Sigmoid colon (tissue), 7 donors: Measurements from ENCODE around the gene SLC22A13. TPM values are rescaled to one million over a fixed set of nuclear protein-coding genes. Genes with fewer than 3 reads are reported as not detected.
"Not testable (repeated sequence)": the region's sequence is repeated elsewhere in the genome, so short reads cannot be mapped to it uniquely, and the experiment has no call there.

ENCODE experiments used
- DNase-seq: peaks from one replicate; pipeline ENCODE4 v3.0.0-alpha.2; 2019
- H3K27ac ChIP-seq, 4 donors: fragments of 200-600 bp; sonication (generic); one replicate each; pipeline ENCODE4 v1.5.1; 2016 to 2019; ENCODE audit warnings: mild to moderate bottlenecking in 1 of 4
- H3K27me3 ChIP-seq, 3 donors: fragments of 200-600 bp; sonication (generic); one replicate each; pipeline ENCODE4 v1.5.1; 2019; ENCODE audit warnings: mild to moderate bottlenecking in 1 of 3
- H3K36me3 ChIP-seq, 4 donors: fragments of 200-600 bp; sonication (generic); one replicate each; pipeline ENCODE4 v1.5.1; 2016 to 2019
- H3K4me1 ChIP-seq, 4 donors: fragments of 200-600 bp; sonication (generic); one replicate each; pipeline ENCODE4 v1.5.1; 2017 to 2019
- H3K4me3 ChIP-seq, 4 donors: fragments of 200-600 bp; sonication (generic); one replicate each; pipeline ENCODE4 v1.5.1; 2017 to 2019; ENCODE audit warnings: mild to moderate bottlenecking in 2 of 4, moderate library complexity in 1 of 4
- H3K9me3 ChIP-seq, 4 donors: fragments of 200-600 bp in 3 of 4; sonication (generic) in 3 of 4; one replicate each; pipeline versions ENCODE4 v1.5.1 to v1.6.1; 2013 to 2019
- CTCF ChIP-seq, 4 experiments: fragments of 450-650 bp in 3 of 4; fragments of 200-600 bp in 1 of 4; IDR thresholded peaks; one replicate each; pipeline ENCODE4 v1.5.1; 2016 to 2019; ENCODE audit warnings: antibody characterized with exemption in 4 of 4, mild to moderate bottlenecking in 3 of 4, moderate library complexity in 2 of 4
- EP300 ChIP-seq, 4 donors: sonication (generic); formaldehyde crosslinking; IDR thresholded peaks; one replicate each; pipeline ENCODE4 v1.6.1; 2017; ENCODE audit warnings: antibody characterized with exemption in 4 of 4
- POLR2A ChIP-seq, 2 donors: fragments of 450-650 bp; IDR thresholded peaks; one replicate each; pipeline ENCODE4 v1.6.1; 2016; ENCODE audit warnings: antibody characterized with exemption in 2 of 2, mild to moderate bottlenecking in 2 of 2, moderate library complexity in 2 of 2
- POLR2AphosphoS5 ChIP-seq, 4 donors: sonication (generic); formaldehyde crosslinking; IDR thresholded peaks; one replicate each; pipeline ENCODE4 v1.6.1; 2017; ENCODE audit warnings: antibody characterized with exemption in 4 of 4
- WGBS, 2 donors: extraction: QIAGEN DNeasy Blood & Tissue Kit; methylation state at CpG; one replicate each; pipeline ENCODE4 v1.1.7; 2013; 5-methylcytosine and 5-hydroxymethylcytosine counted together
- intact Hi-C: fragments of 100-400 bp; cut with DNase I; formaldehyde crosslinking; loops from one replicate; pipeline ENCODE4 v1.15.1; 2023
- polyA plus RNA-seq, 3 donors: library from polyadenylated mRNA; stranded (reverse); fragments of 200-250 nt; gene quantifications; one replicate each; pipeline ENCODE4 v1.2.3, GENCODE V29; 2013
- total RNA-seq, 4 donors: library from RNA; depleted of rRNA; stranded (reverse); fragments of >200 nt; gene quantifications; one replicate each; pipeline ENCODE4 v1.1.0, GENCODE V29; 2016
- donor health status: healthy with polysubstance abuse.
- donor health status: Bipolar disorder and iron deficiency.
- donor health status: healthy.

SLC22A13 gene
- total and polyA plus RNA-seq, 7 donors, result 0.17 to 2.1 TPM; not detected in 5

GRCh38 chr3:38235466-38235865 is 30.1 kb upstream of the SLC22A13 start:
- intact Hi-C loops, result no loop called here
- peaks cover 0 to 48% (median 10%) of the 10 kb centered on the region in 4 donors for H3K36me3 ChIP-seq
- TF ChIP-seq POLR2AphosphoS5 (IDR thresholded peaks at IDR 0.05) (no peak), POLR2A (IDR thresholded peaks at IDR 0.05) (no peak), CTCF (IDR thresholded peaks at IDR 0.05) (no peak), EP300 (IDR thresholded peaks at IDR 0.05) (no peak)

DNA sequence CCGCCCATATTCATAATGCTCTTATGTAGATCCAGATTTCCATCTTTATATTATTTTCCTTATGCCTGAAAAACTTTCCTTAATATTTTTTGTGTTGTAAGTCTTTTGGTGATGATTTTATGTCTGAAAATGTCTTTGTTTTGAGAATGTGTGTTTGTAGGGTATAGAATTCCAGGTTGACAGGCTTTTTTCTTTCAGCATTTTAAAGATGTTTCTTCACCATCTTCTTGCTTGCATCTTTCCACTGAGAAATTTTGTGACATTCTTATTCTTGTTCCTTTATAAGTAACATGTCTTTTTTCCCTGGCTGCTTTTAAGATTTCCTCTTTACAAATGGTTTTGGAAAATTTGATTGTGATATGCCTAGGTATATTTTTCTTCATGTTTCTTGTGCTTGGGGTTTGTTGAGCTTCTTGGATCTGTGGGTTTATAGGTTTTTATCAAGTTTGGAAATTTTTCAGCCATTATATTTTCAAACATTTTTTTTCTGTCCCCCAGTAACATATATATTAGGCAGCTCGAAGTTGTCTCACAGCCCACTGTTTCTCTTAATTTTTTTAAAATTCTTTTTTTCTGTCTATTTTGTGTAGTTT is 27.1 kb upstream of the SLC22A13 start:
- Histone ChIP-seq H3K9me3 (peaks cover 0 to 4% (median 0%) of the 10 kb centered on the region in 4 donors), H3K36me3 (peaks cover 0 to 59% (median 10%) of the 10 kb centered on the region in 4 donors), H3K4me1 (no peaks in the 10 kb centered on the region), H3K4me3 (no peak overlapping the region), H3K27me3 (no peaks in the 10 kb centered on the region), H3K27ac (no peak overlapping the region)
- TF ChIP-seq POLR2AphosphoS5 (IDR thresholded peaks at IDR 0.05), result no peak
- no peak for TF ChIP-seq CTCF (IDR thresholded peaks at IDR 0.05)
- no peak for TF ChIP-seq EP300 (IDR thresholded peaks at IDR 0.05)
- no peak for TF ChIP-seq POLR2A (IDR thresholded peaks at IDR 0.05)
- DNase-seq, result no peak
- WGBS, 2 donors, result 95 to 96% methylated on average over 2 of the region's 2 CpGs
- intact Hi-C loops, result no loop called here

More at GRCh38 chr3:38235466-38235865, 30.1 kb upstream of the SLC22A13 start:
- no peak overlapping the region for H3K27ac ChIP-seq
- no peak for DNase-seq
- H3K9me3 ChIP-seq, result peaks cover 0 to 4% (median 0%) of the 10 kb centered on the region in 4 donors
- H3K4me3 ChIP-seq, result no peak overlapping the region
- no peaks in the 10 kb centered on the region for H3K27me3 ChIP-seq
- no peaks in the 10 kb centered on the region for H3K4me1 ChIP-seq

DNA sequence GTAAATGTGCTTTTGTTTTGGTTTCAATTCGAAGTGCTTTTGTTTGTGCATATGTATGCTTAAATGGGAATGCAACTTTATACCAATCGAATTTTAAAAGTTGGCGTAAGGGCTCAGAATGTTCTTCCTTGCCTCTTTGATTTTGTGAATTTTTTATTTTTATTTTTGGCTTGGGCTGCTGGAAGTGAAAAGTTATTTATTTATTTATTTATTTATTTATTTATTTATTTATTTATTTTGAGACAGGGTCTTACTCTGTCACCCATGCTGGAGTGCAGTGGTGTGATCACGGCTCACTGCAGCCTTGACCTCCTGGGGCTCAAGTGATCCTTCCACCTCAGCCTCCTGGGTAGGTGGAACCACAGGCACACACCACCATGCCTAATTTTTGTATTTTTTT is 22.8 kb upstream of the SLC22A13 start:
- H3K4me3 ChIP-seq, H3K27me3 ChIP-seq, DNase-seq, H3K27ac ChIP-seq, H3K4me1 ChIP-seq, H3K9me3 ChIP-seq: not testable (repeated sequence)
- intact Hi-C loops, result loop anchor here (10.0 kb wide), 1 partner anchor 118 kb away; no protein-coding TSS in a partner anchor
- 95 to 99% methylated on average over 4 of the region's 4 CpGs for WGBS, 2 donors
- peaks cover 0 to 54% (median 4%) of the 10 kb centered on the region in 4 donors for H3K36me3 ChIP-seq

- H3K36me3 ChIP-seq, result peaks cover 0 to 54% (median 9%) of the 10 kb centered on the region in 4 donors
- WGBS, 2 donors, result 92 to 95% methylated on average over 4 of the region's 4 CpGs
- H3K4me1 ChIP-seq, result peaks cover 0 to 8% (median 2%) of the 10 kb centered on the region in 4 donors
- no peak for DNase-seq
- TF ChIP-seq EP300 (IDR thresholded peaks at IDR 0.05) (no peak), CTCF (IDR thresholded peaks at IDR 0.05) (no peak), POLR2A (IDR thresholded peaks at IDR 0.05) (no peak), POLR2AphosphoS5 (IDR thresholded peaks at IDR 0.05) (no peak)
- H3K4me3 ChIP-seq, result no peak overlapping the region
- no peaks in the 10 kb centered on the region for H3K9me3 ChIP-seq
- no peaks in the 10 kb centered on the region for H3K27me3 ChIP-seq
- intact Hi-C loops, result loop anchor here (10.0 kb wide), 1 partner anchor 121 kb away; no protein-coding TSS in a partner anchor
- no peak overlapping the region for H3K27ac ChIP-seq
Observed at GRCh38 chr3:38245930-38246329, 19.7 kb upstream of the SLC22A13 start.

GRCh38 chr3:38247366-38248035 is 18.1 kb upstream of the SLC22A13 start:
- no peak for DNase-seq
- H3K27me3 ChIP-seq, result no peaks in the 10 kb centered on the region
- no peak overlapping the region for H3K27ac ChIP-seq
- H3K4me1 ChIP-seq, result peaks cover 0 to 8% (median 2%) of the 10 kb centered on the region in 4 donors
- TF ChIP-seq POLR2AphosphoS5 (IDR thresholded peaks at IDR 0.05) (no peak), EP300 (IDR thresholded peaks at IDR 0.05) (no peak), CTCF (IDR thresholded peaks at IDR 0.05) (no peak), POLR2A (IDR thresholded peaks at IDR 0.05) (no peak)
- peaks cover under 1 to 65% (median 21%) of the 10 kb centered on the region in 4 donors for H3K36me3 ChIP-seq
- H3K4me3 ChIP-seq, result no peak overlapping the region
- intact Hi-C loops, result loop anchor here (10.0 kb wide), 1 partner anchor 123 kb away; no protein-coding TSS in a partner anchor
- no peaks in the 10 kb centered on the region for H3K9me3 ChIP-seq
